SK-MEL-5 (cell line): ENCODE data around the gene NT5C3A. TPM values are rescaled to one million over a fixed set of nuclear protein-coding genes. Genes with fewer than 3 reads are reported as not detected.
"Not testable (repeated sequence)": the region's sequence is repeated elsewhere in the genome, so short reads cannot be mapped to it uniquely, and the experiment has no call there.

ENCODE experiments used
- DNase-seq: peaks from one replicate; pipeline ENCODE4 v3.0.0-alpha.2; 2016; ENCODE audit warnings: low read depth, low spot score
- in situ Hi-C: cut with HindIII; loops from 2 replicates; pipeline ENCODE4 v1.10.0; 2016; ENCODE audit warnings: low sequenced_read_pairs, high pct_unique_total_duplicates, low pct_unique_long_range_greater_than_20kb
- total RNA-seq: library from RNA; depleted of rRNA; stranded (reverse); fragments of >200 nt; shearing (Covaris generic); gene quantifications from 2 replicates; pipeline ENCODE4 v1.2.3, GENCODE V29; 2014

The NT5C3A gene
- total RNA-seq, 1 experiment from 2014 or later, result 46.6 TPM

GRCh38 chr7:33005193-33005592 lies 57.4 kb downstream of the NT5C3A start:
- not testable (repeated sequence) for DNase-seq

GRCh38 chr7:33004104-33004616 lies 58.4 kb downstream of the NT5C3A start:
- in situ Hi-C loops, DNase-seq: not testable (repeated sequence)

More at GRCh38 chr7:33005193-33005592, 57.4 kb downstream of the NT5C3A start:
- in situ Hi-C loops, result not testable (repeated sequence)

GRCh38 chr7:33003111-33003510 lies 59.5 kb downstream of the NT5C3A start:
- in situ Hi-C loops, DNase-seq: not testable (repeated sequence)

GRCh38 chr7:32999380-32999779 lies 63.2 kb downstream of the NT5C3A start:
- in situ Hi-C loops, DNase-seq: not testable (repeated sequence)

DNA sequence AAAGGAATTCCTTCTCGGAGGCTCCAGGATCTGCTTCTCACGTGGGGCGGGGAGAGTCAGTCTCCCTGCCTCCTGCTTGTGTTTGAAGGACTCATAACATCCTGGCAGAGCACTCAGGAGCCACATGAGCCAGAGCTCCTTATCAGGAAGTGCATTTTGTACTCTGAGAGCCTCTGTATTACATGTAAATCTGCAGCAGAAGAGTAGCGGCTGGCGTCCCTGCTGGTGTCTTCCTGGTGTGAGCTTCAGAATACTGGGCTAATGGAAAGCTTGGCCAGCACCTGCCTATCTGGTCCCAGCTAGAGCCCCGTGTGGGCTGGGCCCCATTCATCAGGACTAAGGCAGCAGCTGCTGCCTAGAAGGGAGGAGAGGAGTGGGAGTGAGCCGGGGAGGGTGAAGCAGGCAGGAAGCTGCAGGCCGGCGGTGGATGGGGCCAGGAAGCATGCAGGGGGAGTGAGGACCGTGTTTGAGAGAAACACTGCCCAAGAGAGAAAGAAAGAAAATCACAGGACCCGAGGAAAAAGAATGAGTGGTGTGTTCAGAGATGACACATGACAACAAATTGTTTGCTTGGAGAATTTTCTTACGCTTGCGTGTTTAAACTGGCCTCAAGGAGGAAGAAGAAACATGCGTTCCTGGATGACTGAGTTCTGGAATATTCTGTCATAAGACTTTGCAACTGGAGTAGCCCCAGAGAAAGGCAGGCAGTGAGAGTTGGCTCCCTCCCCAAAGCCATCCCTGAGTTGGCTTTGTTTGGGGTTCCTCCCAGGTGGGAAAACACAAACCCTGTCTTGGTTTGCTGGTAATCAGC lies 64.0 kb downstream of the NT5C3A start:
- DNase-seq, result peak; percentile 96
- in situ Hi-C loops, result not testable (repeated sequence)

DNA sequence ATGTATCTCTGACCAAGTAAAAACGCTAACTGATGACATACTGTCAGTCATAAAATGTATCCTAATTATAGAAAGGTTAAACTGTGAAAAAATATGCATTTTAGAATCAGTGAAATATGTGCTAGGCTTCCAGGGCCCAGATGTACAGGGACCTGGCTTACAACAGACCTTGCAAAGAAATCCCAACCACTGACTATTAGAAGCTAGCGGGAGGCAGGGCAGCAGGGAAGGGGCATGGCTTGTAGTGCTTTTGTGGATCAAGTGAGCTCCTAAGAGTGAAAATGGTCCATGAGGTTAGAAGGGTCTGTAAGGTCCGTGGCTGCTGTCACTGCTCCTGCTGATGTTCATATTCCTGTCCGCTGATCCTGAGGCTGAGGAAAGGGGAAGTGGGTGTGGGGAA lies 64.6 kb downstream of the NT5C3A start:
- in situ Hi-C loops, result not testable (repeated sequence)

DNA sequence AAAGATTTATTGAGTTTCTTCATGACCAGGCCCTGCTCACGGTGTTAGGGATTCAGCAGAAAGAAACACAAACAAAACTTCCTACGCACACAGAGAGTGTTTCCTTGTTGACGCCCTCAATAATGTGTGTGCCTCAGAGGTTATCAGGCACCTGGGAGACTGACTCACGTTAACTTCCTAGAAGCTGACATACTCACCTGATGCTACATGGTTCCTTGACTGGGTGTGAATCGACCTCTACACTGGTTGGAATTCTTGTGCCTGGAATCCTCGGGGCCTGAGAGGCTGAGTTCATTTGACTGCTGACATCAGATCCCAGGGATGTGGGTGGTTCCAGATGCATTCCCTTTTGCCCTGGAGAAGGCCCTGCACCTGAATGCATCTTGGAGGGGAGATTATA lies 69.8 kb downstream of the NT5C3A start:
- DNase-seq, in situ Hi-C loops: not testable (repeated sequence)

More for the DNA sequence above, 64.6 kb downstream of the NT5C3A start:
- peak; percentile 33 for DNase-seq

- DNase-seq, in situ Hi-C loops: not testable (repeated sequence)
Measured at GRCh38 chr7:32991975-32992700, 70.4 kb downstream of the NT5C3A start.

DNA sequence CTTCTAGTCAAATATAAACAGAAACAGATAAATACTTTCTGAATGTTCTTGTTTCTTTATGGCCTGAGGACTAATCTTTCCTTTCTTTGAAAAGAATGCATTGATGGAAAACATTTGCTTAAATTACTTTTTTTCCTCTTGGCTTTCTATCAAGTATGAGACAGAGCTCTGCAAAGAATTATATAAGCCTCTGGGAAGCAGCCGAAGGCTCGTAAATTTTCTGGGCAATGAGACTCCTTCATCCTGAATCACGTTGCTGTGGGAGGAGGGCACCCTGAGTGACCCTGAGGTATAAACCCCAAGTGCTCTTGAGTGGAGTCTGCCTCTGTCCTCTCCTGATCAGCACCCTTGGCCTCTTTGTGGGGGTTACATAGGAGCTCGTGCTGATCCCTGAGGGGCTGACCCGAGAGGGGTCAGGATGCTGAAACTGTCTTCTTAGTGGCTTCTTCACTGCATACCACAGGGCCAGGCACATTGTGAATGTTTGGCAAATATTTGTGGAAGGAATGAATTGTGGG lies 71.4 kb downstream of the NT5C3A start:
- in situ Hi-C loops, result not testable (repeated sequence)
- peak; percentile 44 for DNase-seq

DNA sequence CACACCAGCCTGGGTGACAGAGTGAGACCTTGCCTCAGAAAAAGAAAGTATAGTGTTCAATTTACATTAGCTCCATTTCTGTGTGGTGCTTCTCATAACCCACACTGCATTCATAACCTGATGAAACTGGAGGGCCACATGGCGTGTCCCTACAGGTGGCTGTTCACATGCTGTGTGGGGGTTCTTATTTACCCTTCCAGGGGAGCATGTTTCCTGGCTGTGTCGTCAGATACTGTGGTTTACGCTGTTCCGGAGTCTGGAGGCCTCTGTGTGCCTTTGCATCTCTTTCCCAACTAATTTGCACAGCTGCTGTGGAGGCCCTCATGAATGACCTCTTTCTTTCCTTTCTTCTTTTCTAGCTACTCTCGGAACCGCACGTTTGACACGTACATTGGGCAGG lies 74.4 kb downstream of the NT5C3A start:
- DNase-seq, in situ Hi-C loops: not testable (repeated sequence)

- in situ Hi-C loops, DNase-seq: not testable (repeated sequence)
Measured at GRCh38 chr7:32979902-32980301, 82.7 kb downstream of the NT5C3A start.

GRCh38 chr7:32979246-32979645 lies 83.3 kb downstream of the NT5C3A start:
- DNase-seq, in situ Hi-C loops: not testable (repeated sequence)

GRCh38 chr7:32977159-32977558 lies 85.4 kb downstream of the NT5C3A start:
- DNase-seq, in situ Hi-C loops: not testable (repeated sequence)

- DNase-seq, in situ Hi-C loops: not testable (repeated sequence)
Measured at GRCh38 chr7:32971967-32972366, 90.6 kb downstream of the NT5C3A start.

DNA sequence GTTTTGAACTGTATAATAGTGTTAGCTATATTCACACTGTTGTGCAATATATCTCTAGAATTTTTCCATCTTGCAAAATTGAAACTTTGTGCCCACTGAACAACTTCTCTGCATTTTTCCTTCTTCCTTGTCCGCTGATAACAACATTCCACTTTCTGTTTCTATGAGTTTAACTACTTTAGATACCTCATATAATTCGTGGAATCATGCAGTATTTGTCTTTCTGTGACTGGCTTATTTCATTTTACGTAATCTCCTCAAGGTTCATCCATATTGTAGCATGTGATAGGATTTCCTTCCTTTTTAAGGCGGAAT lies 95.4 kb downstream of the NT5C3A start:
- in situ Hi-C loops, DNase-seq: not testable (repeated sequence)

DNA sequence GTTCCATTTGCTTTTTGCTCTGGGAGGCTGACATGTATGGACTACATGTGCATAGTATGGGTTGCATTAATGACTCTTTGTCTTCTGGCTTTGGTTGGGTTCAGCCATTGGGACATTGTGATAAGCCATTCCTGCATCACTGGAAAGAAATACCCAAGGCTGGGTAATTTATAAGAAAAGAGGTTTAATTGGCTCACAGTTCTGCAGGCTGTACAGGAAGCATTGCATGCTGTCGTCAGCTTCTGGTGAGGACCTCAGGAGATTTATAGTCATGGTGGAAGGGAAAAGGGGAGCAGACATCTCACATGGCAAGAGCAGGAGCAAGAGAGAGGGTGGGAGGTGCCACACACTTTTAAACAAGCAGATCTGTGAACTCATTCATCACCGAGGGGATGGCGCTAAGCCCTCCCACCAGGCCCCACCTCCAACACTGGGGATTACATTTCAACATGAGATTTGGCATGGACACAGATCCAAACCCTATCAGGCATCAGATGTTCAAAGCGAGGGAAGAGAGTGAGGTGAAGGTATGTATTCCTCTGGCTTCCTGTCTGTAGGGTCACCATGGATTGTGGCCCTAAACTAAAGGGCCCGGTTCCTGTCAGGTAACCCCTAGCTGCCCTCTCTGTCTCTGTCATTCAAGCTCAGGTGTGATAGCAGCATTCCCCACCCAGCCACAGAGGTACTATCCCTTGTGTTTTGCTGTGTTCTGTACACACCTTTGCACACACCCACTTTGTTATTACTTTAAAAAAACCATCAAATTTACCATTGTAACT lies 95.9 kb downstream of the NT5C3A start:
- in situ Hi-C loops, result not testable (repeated sequence)

DNA sequence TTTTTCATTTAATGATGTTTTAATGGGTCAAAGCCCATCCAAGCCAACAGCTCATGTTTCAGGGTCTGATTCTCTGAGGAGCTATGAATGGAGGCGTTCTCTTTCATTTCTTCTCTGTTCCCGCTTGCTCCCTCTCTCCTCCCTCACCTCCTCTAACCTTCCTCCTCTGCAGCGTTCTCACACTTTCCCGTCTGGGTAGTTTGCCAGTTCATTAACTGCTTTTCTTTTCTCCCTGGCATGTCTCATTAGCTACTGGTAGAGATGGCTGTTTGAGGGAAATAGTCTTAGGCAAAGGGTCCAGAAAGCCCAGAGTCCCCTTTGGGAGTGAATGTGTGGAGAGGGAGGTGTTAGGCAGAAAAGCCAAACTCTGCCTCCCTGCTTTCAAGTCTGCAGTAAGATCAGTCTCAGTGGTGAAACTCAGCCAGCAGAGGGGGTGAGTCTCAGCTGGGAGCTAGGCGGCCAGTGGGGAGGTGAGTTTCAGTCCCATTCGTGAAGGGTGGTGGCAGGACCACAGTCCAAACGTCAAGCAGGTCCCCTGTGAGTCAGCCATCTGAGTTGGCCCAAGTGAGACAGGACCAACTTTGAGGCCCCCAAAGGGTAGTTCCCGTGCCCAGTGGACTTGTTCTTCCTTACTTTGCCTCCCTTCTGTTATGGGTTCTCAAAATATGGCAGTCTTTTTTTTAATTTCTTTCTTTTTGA lies 98.0 kb downstream of the NT5C3A start:
- peak; percentile 35 for DNase-seq
- in situ Hi-C loops, result not testable (repeated sequence)

More for the DNA sequence above, 95.9 kb downstream of the NT5C3A start:
- DNase-seq, result not testable (repeated sequence)
